T-helper 9 cell (primary cell): ENCODE data around the gene POU3F2.

Experiments
- DNase-seq: peaks from one replicate; pipeline ENCODE4 v3.0.0-alpha.2; 2020
- total RNA-seq, 2 donors: gene quantifications; one replicate each; lab custom pipeline; 2026; lab: John Stamatoyannopoulos, UW

POU3F2 gene
- total RNA-seq, result 0 reads per million in 2 donors

- peak; percentile 48 for DNase-seq
Observed at GRCh38 chr6:98834060-98835031, at the start of gene POU3F2. TSS of gene POU3F2 (plus strand) at chr6:98834574. CDS start at chr6:98834874, 300 bp downstream.

DNA sequence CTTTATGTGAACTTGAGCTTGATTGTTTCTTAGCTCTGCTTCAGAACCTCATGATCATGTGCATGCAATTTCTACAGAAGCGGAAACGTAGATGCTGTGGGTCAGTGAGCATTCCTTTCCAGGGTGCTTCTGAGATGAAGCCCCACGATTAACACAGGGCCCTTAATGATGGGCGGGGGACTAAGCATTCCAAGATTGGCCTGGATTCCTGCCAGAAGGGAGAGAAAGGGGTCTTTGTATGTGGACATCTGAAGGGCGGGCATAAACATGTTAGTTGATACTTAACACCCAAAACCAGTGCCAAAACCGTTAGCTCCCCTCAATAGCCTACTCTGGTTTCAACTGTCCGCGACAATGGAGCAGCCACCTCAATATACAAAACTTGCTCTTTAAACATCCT lies 46.9 kb upstream of the POU3F2 start:
- no peak for DNase-seq

DNA sequence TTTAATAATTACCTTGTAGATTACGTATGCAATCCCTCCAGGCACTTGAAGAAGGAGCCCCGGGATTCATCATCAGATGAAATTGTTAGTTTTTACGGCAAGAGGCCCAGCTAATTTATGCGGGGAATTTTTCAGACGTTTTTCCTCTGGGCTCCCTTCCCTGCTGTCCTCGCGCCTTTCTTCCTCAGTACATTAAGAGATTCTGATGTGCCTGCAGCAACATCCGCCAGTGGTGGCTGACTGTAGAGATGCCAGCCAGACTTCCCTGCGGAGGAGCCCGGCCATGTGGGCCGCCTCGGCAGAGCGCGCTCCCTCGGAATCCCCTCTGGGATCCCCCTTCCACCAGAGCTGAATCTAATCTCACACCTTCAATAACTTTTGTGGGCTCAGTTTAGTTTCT lies 46.4 kb upstream of the POU3F2 start:
- DNase-seq, result no peak

DNA sequence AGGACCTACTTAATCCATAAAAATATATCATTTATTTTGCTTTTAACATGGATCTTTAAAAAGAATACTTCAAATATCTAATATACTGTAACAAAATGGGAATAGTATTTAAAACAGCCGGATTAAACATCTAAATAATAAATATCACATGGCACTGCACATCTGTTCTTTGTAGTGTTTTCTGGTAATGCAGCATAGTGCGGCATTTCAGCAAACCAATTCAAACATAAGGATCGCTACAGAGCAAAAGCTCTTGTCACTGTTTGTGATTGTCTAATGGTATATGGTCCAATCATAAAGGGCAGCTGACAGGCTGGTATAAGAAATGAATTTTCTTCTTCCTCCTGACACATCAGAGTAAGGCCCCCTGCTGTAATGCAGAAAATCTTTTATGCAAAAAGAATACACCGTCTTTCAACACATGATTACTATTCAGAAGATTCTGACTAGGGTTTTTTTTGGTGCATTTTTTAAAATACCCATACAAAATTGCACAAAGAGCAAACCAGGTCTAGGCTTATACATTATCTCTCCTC lies 40.0 kb upstream of the POU3F2 start:
- no peak for DNase-seq

DNA sequence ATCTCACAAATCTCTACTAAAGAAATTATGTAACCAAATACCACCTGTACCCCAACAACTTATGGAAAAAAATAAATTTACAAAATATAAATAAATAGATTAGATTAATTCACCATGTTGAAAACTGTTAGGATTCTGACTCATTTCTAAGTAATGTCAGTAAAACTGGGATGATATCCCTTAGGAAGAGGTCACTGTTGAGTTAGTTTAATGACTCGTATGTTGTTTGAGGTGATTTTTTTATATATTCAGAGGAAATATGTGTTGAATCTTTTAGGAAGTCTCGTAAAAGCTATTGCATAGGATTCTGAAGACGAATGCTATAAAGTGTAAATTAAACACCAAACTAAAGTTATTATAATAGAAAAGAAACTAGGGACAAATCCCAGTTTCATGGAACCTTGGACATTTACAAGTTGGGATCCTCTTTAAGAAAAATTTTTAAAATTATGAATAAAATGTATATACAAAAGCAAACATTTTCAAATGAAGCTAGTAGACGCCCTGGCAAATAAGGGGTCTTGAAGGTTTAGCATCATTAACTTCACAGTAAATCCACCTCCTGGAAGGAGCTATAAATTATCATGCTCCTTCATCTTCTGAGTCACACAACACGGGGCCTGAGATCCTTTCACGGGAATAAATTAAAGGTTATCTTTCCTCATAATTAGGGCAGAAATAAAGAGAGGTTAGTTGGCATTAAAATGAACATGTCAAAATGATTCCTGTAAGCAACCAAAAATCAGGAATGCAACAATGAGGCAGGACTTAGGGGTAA lies 37.0 kb upstream of the POU3F2 start:
- no peak for DNase-seq

DNA sequence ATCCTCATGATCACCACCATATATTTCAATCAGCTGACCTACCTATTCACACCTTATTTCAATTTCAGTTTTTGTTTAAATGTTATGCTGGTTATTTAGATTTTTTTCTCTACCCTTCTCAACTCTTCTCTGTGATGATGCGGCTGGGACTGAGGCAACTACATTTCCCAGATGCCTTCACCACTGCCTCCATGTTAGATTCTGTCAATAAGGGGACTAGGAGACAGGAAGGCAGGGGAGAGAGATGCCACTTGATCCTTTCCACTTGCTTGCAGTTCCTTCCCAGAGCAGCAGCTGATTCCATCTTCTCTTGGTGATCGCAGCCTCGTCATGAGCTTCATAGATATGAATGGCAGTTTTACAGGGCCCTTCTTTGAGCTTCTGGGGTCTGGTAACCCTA lies 33.5 kb upstream of the POU3F2 start:
- DNase-seq, result no peak

DNA sequence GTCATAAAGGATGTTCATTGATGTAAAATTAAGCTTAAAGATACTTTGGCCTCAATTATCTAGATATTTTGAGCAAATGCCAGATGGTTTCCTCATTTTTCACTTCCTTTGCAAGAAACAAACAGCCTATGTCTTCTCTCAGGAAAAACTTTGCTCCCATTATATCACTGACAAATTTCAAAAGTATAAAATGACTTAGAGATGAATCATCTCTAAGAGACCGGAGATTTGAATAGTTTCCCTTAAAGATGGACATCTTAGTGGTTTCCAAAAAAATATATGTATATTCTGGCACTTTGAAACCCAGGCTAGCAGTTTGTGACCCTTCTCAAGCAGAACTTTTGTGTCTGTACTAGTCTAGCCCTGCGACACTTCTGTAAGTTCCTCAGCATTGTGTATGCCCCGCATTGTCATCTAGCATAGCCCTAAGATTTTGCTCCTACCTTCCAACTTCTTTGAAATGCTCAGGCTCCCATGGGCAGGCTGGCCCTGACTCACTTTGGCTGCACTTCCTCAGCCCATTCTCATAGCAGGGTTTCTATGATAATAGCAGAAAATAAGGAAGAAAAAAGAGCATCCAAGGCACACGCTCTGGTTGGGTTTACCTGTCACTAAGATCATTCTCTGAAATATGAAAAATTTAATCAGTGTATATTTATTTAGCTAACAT lies 25.7 kb upstream of the POU3F2 start:
- no peak for DNase-seq

DNA sequence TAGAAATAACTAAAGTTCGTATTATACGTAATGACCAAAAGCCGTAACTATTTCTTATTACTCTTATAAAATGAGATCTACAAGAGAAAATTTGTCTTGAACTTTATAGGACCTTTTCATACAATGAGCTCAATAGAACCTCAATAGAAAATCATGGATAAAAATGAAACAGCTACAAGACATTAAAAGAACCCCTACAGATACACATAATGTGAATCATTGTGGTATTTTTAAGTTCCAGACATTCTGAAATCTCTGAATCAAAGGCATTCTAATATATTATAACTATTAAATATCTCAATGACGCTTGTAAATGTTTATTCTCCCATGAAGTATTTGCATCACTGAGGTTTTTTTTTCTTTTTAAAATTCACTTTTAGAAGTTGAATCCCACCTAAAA lies 22.2 kb upstream of the POU3F2 start:
- no peak for DNase-seq

DNA sequence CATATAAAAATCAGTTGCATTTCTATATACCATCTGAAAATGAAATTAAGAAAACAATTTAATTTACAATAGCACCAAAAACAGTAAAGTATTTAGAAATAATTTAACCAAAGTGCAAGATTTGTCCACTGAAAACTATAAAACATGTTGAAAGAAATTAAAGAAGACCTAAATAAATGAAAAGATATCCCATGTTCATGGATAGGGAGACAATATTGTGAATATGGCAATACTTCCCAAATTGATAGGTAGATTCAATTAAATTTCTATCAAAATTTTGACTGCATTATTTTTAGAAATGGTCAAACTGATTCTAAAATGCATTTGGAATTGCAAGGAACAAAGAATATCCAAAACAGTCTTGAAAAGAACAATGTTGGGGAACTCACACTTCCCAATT lies 17.6 kb upstream of the POU3F2 start:
- no peak for DNase-seq

- no peak for DNase-seq
Observed at GRCh38 chr6:98821756-98822405, 12.5 kb upstream of the POU3F2 start.

DNA sequence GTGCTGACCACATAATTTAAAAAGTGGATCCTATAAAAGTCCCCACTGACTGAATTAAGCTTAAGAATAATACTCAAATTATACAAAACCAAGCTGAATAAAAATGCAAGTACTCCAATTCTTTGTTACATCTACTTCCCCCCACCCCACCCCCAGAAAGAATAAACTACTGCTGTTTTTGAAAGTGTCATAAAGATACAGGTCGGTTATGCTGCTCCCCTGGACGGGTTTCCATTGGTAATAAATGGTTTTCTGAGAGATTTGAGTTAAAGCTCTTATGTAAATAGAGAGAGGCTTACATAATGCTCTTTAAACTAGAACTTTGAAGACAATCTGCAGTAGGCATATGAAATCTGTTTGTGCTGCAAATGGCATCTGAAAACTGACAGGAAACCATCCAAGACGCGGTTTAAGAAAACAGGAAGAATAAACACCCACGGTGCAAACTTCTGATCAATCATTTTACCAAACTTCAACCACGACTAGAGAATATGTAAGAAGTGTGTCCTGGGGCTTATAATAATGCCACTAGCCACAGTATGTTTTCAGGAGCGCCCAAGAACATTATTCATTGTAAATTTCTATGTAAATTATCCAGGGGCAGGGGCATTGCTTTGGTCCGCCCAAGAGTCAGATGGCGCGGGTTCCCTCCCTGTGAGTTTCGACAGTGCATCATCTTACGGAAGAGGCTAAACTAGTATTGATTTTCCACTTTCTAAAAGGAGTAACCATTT lies 10.8 kb upstream of the POU3F2 start:
- no peak for DNase-seq

DNA sequence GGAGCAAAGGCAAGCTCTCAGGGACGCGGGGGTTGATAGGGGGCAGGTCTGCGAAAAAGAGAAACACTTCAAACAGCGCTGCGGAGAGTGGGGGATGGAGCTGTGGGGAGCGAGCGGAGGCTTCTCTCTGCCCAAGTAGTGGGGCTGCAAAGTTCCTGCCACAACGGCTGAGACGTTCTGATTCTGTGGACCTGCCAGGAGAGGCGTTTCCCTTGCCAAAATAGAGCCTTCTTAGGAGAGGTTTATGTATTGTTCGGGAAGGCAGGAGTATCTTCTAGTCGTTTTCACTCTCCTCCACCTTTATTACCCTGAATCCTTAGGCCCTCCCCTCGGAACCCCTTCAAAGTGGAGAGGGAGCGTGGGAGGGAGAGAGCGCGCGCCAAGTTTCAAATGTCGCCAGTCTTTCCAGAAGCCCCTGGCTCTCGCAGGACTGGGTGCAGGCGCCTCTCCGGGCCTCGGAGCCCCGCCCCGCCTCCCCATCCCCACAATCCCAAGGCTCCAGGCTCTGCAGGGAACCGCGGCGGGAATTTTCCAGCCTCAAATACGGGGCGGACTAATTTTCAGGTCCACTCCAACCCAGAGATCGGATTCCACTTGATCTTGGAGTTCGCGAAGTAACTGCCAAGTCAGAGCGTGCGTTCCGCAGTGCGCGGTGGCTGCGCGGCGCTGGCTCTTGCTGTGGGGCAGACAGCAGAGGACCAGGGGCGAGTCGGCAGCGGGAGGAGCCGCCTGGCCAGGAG lies 10.0 kb upstream of the POU3F2 start:
- no peak for DNase-seq

DNA sequence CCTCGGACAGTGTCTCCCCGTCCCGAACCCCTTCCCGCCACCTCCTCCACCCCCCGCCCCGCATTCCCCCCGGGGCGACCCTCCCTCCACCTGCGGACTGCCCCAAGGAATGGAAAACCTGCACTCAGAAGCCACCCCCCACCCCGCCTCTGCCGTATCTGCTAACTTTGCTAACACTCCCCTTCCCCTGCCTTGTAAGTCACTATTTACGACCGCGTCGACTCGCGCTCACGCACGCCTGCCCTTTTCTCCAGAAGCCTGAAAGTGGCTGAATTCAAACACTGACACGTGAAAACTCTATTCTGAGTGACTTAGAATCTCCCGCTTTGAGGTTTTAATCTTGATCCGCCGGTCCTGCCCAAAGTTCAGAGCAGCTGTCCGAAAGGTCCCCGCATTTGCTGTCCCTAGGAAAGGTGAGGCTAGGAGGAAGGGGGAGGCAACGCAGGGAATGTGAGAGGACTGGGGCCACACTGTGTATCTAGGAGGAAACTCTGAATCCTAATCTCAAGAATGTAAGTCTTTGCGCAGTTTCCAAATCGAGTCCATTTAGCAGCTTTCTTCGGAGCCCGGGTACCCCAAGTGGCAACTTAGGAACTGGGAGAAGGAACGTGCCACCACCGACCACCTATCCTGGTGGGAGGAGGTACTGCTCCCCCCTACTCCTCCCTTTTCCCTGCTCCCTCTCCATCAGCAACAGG lies 9.3 kb upstream of the POU3F2 start:
- no peak for DNase-seq

- no peak for DNase-seq
Observed at GRCh38 chr6:98825600-98826230, 8.7 kb upstream of the POU3F2 start.

DNA sequence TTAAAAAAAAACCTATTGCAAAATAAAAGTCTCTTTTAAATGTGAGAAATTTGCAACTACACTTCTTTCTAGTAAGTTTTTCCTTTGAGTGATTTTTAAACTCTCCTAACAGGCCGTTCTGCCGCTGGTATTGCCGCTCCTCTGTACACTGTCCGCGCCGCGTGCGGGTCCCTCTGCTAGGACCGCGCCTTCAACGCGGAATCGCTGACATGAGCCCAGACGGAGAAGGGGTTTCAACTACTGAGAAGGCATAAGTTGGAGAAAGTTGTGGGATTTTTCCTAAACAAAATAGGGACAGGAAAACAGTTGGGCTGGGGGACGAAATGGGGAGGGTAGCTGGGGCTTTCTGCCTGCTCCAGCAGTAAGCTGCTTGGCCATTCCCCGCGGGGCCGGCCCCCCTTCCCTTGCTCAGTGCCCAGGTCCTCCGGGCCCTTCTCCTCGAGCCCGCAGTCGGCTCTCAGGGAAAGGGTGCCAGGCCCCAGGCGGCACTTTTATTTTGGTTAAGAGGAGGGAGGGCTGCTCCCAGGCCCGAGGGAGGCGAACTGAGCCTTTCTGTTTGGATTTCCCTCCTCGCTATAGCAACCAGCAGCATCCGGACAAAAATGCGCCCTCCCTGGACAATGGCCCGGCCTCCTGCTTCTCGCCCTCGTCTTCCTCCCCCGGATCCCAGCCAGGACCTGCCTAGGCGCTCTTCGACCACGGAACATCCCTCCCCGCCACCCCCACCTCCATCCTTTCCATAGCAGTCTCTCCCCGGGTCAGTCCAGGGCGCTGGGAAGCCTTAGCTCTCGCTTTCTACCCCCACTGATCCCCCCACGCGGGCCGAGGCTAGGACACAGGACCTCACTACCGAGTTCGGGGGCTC lies 6.8 kb upstream of the POU3F2 start:
- no peak for DNase-seq

DNA sequence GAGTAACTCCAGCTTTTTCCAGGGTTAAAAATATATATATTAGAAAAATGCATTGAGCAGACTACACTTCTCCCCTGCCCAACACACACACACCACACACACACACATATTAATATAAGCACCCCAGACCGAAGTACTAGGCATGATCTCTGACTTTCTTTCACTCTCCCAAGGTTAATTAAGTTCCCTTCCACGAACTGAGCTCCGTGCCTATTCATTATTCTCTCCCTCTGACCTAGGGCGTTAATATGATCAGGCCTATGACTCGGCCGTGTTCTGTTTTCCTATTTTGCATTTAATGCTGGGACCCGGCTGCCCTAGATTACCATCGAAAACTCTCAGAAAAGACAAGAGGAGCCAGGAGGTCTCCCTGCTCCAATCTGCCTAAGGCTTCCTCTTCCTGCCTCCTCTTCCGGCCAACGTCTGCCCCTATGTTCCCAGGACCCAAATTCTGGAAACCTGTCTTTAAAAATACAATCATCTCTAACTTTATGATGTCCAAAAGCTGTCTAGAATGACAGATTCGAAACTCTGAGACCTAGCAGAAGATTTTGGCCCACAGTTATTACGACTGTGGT lies 6.1 kb upstream of the POU3F2 start:
- DNase-seq, result no peak

- DNase-seq, result no peak
Observed at GRCh38 chr6:98828941-98829411, 5.4 kb upstream of the POU3F2 start.

GRCh38 chr6:98830146-98830545 lies 4.2 kb upstream of the POU3F2 start:
- DNase-seq, result no peak
